Testis (tissue), 3 donors: Measurements from ENCODE around the gene CNST. TPM values are rescaled to one million over a fixed set of nuclear protein-coding genes. Genes with fewer than 3 reads are reported as not detected.
"Not testable (repeated sequence)": the region's sequence is repeated elsewhere in the genome, so short reads cannot be mapped to it uniquely, and the experiment has no call there.

Experiments used
- DNase-seq: peaks from one replicate; pipeline ENCODE4 v3.0.0-alpha.2; 2019
- H3K27ac ChIP-seq, 2 donors: fragments of 200-600 bp; sonication (generic); one replicate each; pipeline ENCODE4 v1.5.1; 2019
- H3K27me3 ChIP-seq: fragments of 200-600 bp; sonication (generic); one replicate; pipeline ENCODE4 v1.5.1; 2019
- H3K36me3 ChIP-seq: fragments of 200-600 bp; sonication (generic); one replicate; pipeline ENCODE4 v1.5.1; 2017; ENCODE audit warnings: low read depth; ENCODE audit errors: missing control alignments
- H3K4me1 ChIP-seq: fragments of 200-600 bp; sonication (generic); one replicate; pipeline ENCODE4 v1.5.1; 2019
- H3K4me3 ChIP-seq, 2 donors: fragments of 200-600 bp; sonication (generic); one replicate each; pipeline ENCODE4 v1.5.1; 2017 to 2019
- H3K9me3 ChIP-seq: fragments of 200-600 bp; sonication (generic); one replicate; pipeline ENCODE4 v1.5.1; 2017
- CTCF ChIP-seq, 3 experiments: fragments of 450-650 bp in 2 of 3; fragments of 200-600 bp in 1 of 3; sonication (generic) in 1 of 3; IDR thresholded peaks; one replicate each; pipeline ENCODE4 v1.5.1; 2016 to 2019; ENCODE audit warnings: antibody characterized with exemption in 3 of 3, mild to moderate bottlenecking in 2 of 3, moderate library complexity in 1 of 3
- POLR2A ChIP-seq: fragments of 450-650 bp; IDR thresholded peaks from one replicate; pipeline ENCODE4 v1.6.1; 2017; ENCODE audit warnings: antibody characterized with exemption, mild to moderate bottlenecking, moderate library complexity
- WGBS, 2 donors: methylation state at CpG; one replicate each; pipeline ENCODE4 v1.1.5; 2018; 5-methylcytosine and 5-hydroxymethylcytosine counted together
- intact Hi-C: fragments of 100-400 bp; cut with DNase I; formaldehyde crosslinking; loops from one replicate; pipeline ENCODE4 v1.15.1; 2023; ENCODE audit warnings: low total_unique reads
- polyA plus RNA-seq: library from polyadenylated mRNA; stranded (reverse); fragments of 350-450 nt; fragmentation: Illumina TruSeq; extraction: RNeasy Lipid Tissue Mini Kit (QIAGEN cat#74804); gene quantifications from one replicate; pipeline ENCODE4 v1.2.3, GENCODE V29; 2014; ENCODE audit warnings: low read depth, low replicate concordance; ENCODE audit not compliant: insufficient read depth
- total RNA-seq, 2 donors: library from RNA; depleted of rRNA; stranded (reverse); fragments of >200 nt; gene quantifications; one replicate each; pipeline ENCODE4 v1.2.3, GENCODE V29; 2016

Gene CNST
- total and polyA plus RNA-seq, 3 donors from 2014 or later = 26.6 to 61.6 (median 56.7) TPM

GRCh38 chr1:246554201-246554600 lies 12.1 kb upstream of the CNST start:
- H3K4me3 ChIP-seq = no peak overlapping the region
- H3K27ac ChIP-seq = no peak overlapping the region
- no peaks in the 10 kb centered on the region for H3K27me3 ChIP-seq
- WGBS, 2 donors = 97% methylated on average over 16 of the region's 16 CpGs
- H3K9me3 ChIP-seq = no peaks in the 10 kb centered on the region
- DNase-seq = no peak
- intact Hi-C loops = no loop called here
- TF ChIP-seq CTCF (IDR thresholded peaks at IDR 0.05) = no peak
- no peak for TF ChIP-seq POLR2A
- H3K4me1 ChIP-seq = no peaks in the 10 kb centered on the region
- no peaks in the 10 kb centered on the region for H3K36me3 ChIP-seq

DNA sequence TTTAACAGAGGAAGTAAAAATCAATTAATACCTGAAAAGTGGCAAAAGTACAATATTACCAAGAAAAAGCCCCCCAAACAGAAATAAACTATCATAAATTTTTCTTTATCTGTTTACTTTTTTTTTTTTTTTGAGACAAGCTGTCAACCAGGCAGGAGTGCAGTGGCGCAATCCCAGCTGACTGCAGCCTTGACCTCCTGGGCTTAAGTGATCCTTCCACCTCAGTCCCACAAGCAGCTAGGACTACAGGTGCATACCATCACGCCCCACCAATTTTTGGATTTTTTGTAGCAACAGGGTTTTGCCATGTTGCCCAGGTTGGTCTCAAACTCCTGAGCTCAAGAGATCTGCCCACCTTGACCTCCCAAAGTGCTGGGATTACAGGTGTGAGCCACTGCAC lies 8.2 kb upstream of the CNST start:
- H3K9me3 ChIP-seq = no peaks in the 10 kb centered on the region
- intact Hi-C loops = no loop called here
- DNase-seq = no peak
- 87 to 97% methylated on average over 2 of the region's 2 CpGs for WGBS, 2 donors
- no peaks in the 10 kb centered on the region for H3K27me3 ChIP-seq
- H3K36me3 ChIP-seq = no peaks in the 10 kb centered on the region
- H3K4me3 ChIP-seq = no peak overlapping the region
- TF ChIP-seq POLR2A (no peak), CTCF (IDR thresholded peaks at IDR 0.05) (no peak)
- H3K27ac ChIP-seq = no peak overlapping the region
- no peaks in the 10 kb centered on the region for H3K4me1 ChIP-seq

- TF ChIP-seq POLR2A (no peak), CTCF (IDR thresholded peaks at IDR 0.05) (no peak)
- intact Hi-C loops = no loop called here
- no peak overlapping the region for H3K4me3 ChIP-seq
- no peaks in the 10 kb centered on the region for H3K9me3 ChIP-seq
- H3K27me3 ChIP-seq = no peaks in the 10 kb centered on the region
- H3K4me1 ChIP-seq = no peaks in the 10 kb centered on the region
- H3K27ac ChIP-seq = no peak overlapping the region
- DNase-seq = no peak
- no peaks in the 10 kb centered on the region for H3K36me3 ChIP-seq
- 93 to 94% methylated on average over 4 of the region's 4 CpGs for WGBS, 2 donors
Observed at GRCh38 chr1:246559310-246559709, 6.9 kb upstream of the CNST start.

- H3K27me3 ChIP-seq, H3K9me3 ChIP-seq, H3K36me3 ChIP-seq, H3K4me1 ChIP-seq, H3K27ac ChIP-seq, intact Hi-C loops, DNase-seq, H3K4me3 ChIP-seq: not testable (repeated sequence)
- WGBS, 2 donors = 88% methylated on average over 10 of the region's 10 CpGs
Observed at GRCh38 chr1:246560833-246561232, 5.4 kb upstream of the CNST start.

DNA sequence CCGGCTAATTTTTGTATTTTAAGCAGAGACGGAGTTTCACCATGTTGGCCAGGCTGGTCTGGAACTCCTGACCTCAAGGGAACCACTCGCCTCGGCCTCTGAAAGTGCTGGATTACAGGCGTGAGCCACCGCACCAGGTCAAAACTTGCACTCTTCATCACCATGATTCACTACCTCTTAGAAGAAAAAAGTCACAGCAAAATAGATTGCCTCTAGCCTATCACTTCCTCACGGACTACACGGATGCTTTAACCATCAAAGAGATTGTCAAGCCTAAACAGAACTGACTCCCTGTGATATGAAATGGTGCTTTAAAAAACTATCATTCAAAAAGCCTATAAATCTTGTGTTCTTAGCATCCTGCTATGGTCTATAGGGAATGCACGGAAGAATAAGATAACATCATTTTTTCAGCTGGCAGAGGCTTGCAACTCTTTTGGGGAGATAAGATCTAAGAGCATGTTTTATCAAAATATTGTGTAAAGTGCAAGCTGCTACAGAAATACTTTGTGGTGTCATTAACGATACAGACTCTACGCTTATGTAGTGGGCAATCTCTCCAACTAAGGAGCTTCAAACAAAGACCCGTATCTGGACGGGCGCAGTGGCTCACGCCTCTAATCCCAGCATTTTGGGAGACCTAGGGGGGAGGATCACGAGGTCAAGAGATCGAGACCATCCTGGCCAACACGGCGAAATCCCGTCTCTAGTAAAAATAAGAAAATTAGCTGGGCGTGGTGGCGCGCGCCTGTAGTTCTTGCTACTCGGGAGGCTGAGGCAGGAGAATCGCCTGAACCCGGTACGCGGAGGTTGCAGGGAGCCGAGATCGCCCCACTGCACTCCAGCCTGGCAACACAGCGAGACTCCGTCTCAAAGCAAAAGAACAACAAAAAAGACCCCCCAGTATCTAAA lies 1.2 kb upstream of the CNST start:
- Histone ChIP-seq H3K27ac (peak overlapping the region; percentile 95 to 97), H3K36me3 (no peaks in the 10 kb centered on the region), H3K4me1 (peaks cover 11% of the 10 kb centered on the region), H3K27me3 (no peaks in the 10 kb centered on the region), H3K9me3 (no peaks in the 10 kb centered on the region), H3K4me3 (peak overlapping the region; percentile 91 to 100)
- TF ChIP-seq CTCF (IDR thresholded peaks at IDR 0.05) = no peak
- TF ChIP-seq POLR2A = no peak
- WGBS, 2 donors = 15 to 22% methylated on average over 29 to 33 of the region's 33 CpGs
- DNase-seq = no peak
- intact Hi-C loops = no loop called here
